Liver (tissue), 3 donors: ENCODE data around the gene CLCN2.

Source experiments
- RAD21 ChIP-seq, 2 donors: IDR thresholded peaks; 2 replicates each; pipeline ENCODE4 v1.6.1; 2016; ENCODE audit warnings: antibody characterized with exemption in 2 of 2, mild to moderate bottlenecking in 2 of 2
- TAF1 ChIP-seq: conservative IDR thresholded peaks from 2 replicates; pipeline ENCODE4 v1.6.1; 2016; ENCODE audit warnings: antibody characterized with exemption, mild to moderate bottlenecking
- YY1 ChIP-seq: IDR thresholded peaks from 2 replicates; pipeline ENCODE4 v1.6.1; 2016; ENCODE audit warnings: antibody characterized with exemption, mild to moderate bottlenecking
- TF ChIP-seq, protein P1 (sequence below): fragments of 150-350 bp; IDR thresholded peaks from 2 replicates; pipeline ENCODE4 v1.5.1; 2017; ENCODE audit warnings: improper control_type of control experiment, low read depth, low read length; ENCODE audit not compliant: missing input control
- TF ChIP-seq, protein P2 (sequence below): IDR thresholded peaks from 2 replicates; pipeline ENCODE4 v1.6.1; 2016; ENCODE audit warnings: antibody characterized with exemption, mild to moderate bottlenecking
- donor health status: healthy.
- donor health status: healthy.

DNA sequence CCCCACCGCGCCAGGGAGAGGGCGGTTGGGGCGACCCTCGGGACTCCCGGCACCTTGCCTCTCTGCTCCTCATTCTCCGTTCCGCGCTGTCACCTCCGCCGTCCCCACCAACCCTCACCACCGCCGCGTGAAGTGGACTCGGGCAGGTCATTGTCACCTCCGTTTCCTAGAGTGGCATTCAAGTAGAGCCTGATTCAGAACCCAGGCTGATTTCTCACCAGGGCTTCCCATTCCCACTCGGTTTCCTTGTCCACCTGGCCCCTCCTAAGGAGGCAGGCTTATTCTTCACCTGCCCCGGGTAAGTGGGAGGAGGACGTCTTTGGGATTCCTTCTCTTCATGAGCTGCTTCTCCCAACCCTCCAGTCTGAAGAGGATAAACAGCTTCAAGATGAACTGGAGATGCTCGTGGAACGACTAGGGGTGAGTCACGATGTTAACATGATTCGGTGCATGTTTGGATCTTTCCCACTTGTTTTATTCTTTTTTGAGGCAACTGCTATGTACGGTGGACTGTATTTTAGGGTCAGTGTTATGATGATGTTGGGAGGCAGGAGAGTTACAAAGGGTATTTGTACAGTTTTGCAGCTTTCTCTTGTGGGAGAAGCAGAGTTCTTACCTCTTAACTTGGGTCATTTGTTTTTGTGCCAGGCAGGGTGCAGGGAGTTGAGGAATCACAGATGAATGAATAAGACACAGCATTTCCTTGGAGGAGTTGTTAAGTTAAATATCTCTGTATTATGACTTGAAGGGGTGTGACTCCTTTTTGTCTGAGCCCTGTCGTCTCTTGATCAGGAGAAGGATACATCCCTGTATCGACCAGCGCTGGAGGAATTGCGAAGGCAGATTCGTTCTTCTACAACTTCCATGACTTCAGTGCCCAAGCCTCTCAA, 61.7 kb downstream of the CLCN2 start:
- TF ChIP-seq, protein P1, sequence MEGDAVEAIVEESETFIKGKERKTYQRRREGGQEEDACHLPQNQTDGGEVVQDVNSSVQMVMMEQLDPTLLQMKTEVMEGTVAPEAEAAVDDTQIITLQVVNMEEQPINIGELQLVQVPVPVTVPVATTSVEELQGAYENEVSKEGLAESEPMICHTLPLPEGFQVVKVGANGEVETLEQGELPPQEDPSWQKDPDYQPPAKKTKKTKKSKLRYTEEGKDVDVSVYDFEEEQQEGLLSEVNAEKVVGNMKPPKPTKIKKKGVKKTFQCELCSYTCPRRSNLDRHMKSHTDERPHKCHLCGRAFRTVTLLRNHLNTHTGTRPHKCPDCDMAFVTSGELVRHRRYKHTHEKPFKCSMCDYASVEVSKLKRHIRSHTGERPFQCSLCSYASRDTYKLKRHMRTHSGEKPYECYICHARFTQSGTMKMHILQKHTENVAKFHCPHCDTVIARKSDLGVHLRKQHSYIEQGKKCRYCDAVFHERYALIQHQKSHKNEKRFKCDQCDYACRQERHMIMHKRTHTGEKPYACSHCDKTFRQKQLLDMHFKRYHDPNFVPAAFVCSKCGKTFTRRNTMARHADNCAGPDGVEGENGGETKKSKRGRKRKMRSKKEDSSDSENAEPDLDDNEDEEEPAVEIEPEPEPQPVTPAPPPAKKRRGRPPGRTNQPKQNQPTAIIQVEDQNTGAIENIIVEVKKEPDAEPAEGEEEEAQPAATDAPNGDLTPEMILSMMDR, result no peak
- TF ChIP-seq, protein P2, sequence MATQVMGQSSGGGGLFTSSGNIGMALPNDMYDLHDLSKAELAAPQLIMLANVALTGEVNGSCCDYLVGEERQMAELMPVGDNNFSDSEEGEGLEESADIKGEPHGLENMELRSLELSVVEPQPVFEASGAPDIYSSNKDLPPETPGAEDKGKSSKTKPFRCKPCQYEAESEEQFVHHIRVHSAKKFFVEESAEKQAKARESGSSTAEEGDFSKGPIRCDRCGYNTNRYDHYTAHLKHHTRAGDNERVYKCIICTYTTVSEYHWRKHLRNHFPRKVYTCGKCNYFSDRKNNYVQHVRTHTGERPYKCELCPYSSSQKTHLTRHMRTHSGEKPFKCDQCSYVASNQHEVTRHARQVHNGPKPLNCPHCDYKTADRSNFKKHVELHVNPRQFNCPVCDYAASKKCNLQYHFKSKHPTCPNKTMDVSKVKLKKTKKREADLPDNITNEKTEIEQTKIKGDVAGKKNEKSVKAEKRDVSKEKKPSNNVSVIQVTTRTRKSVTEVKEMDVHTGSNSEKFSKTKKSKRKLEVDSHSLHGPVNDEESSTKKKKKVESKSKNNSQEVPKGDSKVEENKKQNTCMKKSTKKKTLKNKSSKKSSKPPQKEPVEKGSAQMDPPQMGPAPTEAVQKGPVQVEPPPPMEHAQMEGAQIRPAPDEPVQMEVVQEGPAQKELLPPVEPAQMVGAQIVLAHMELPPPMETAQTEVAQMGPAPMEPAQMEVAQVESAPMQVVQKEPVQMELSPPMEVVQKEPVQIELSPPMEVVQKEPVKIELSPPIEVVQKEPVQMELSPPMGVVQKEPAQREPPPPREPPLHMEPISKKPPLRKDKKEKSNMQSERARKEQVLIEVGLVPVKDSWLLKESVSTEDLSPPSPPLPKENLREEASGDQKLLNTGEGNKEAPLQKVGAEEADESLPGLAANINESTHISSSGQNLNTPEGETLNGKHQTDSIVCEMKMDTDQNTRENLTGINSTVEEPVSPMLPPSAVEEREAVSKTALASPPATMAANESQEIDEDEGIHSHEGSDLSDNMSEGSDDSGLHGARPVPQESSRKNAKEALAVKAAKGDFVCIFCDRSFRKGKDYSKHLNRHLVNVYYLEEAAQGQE, result no peak
- TF ChIP-seq YY1 (no peak), TAF1 (no peak), RAD21 (IDR thresholded peaks at IDR 0.05) (no peak)
